ENCODE data around the gene EXD3.

Gene EXD3

GRCh38 chr9:137302449-137303150 lies 120.4 kb downstream of the EXD3 start:
- WGBS, 2 experiments (ENCODE audit: insufficient coverage in 2 of 2), result 5 to 8% methylated on average over 75 to 76 of the region's 78 CpGs
- no peak overlapping the region for H3K27ac ChIP-seq (ENCODE audit: low read depth, low read length, severe bottlenecking)
- no peaks in the 10 kb centered on the region for H3K36me3 ChIP-seq (ENCODE audit: control insufficient read depth, insufficient read depth, low read length)
- H3K4me1 ChIP-seq (ENCODE audit: control insufficient read depth, insufficient read depth, low read length, poor library complexity, severe bottlenecking), result peaks cover 50% of the 10 kb centered on the region
- H3K9me3 ChIP-seq (ENCODE audit: control insufficient read depth, low read length), result no peaks in the 10 kb centered on the region
- H3K4me3 ChIP-seq (ENCODE audit: extremely low read depth, insufficient read depth, low read length, poor library complexity, severe bottlenecking), result peak overlapping the region; percentile 30

- Histone ChIP-seq H3K9me3 (ENCODE audit: control insufficient read depth, low read length) (no peaks in the 10 kb centered on the region), H3K36me3 (ENCODE audit: control insufficient read depth, insufficient read depth, low read length) (no peaks in the 10 kb centered on the region), H3K4me1 (ENCODE audit: control insufficient read depth, insufficient read depth, low read length, poor library complexity, severe bottlenecking) (peaks cover 50% of the 10 kb centered on the region), H3K4me3 (ENCODE audit: extremely low read depth, insufficient read depth, low read length, poor library complexity, severe bottlenecking) (peak within 1 kb of the TSS; percentile 51), H3K27ac (ENCODE audit: low read depth, low read length, severe bottlenecking) (no peak within 1 kb of the TSS)
- 0% methylated on average over 30 to 47 of the region's 60 CpGs for WGBS, 2 experiments (ENCODE audit: insufficient coverage in 2 of 2)
These were observed 120.9 kb downstream of the EXD3 start, which contains the start of gene NRARP for GRCh38 chr9:137302118-137302448. TSS of gene NRARP (minus strand) at chr9:137302271. CDS start at chr9:137301928, 343 bp downstream.

- H3K36me3 ChIP-seq (ENCODE audit: control insufficient read depth, insufficient read depth, low read length), result no peaks in the 10 kb centered on the region
- no peaks in the 10 kb centered on the region for H3K9me3 ChIP-seq (ENCODE audit: control insufficient read depth, low read length)
- no peak overlapping the region for H3K27ac ChIP-seq (ENCODE audit: low read depth, low read length, severe bottlenecking)
- peaks cover 43% of the 10 kb centered on the region for H3K4me1 ChIP-seq (ENCODE audit: control insufficient read depth, insufficient read depth, low read length, poor library complexity, severe bottlenecking)
- H3K4me3 ChIP-seq (ENCODE audit: extremely low read depth, insufficient read depth, low read length, poor library complexity, severe bottlenecking), result peak overlapping the region; percentile 51
- 1% methylated on average over 115 of the region's 115 CpGs for WGBS, 2 experiments (ENCODE audit: insufficient coverage in 2 of 2)
These were observed 121.6 kb downstream of the EXD3 start for GRCh38 chr9:137301081-137301947.

GRCh38 chr9:137300567-137301080 lies 122.3 kb downstream of the EXD3 start:
- peak overlapping the region; percentile 51 for H3K4me3 ChIP-seq (ENCODE audit: extremely low read depth, insufficient read depth, low read length, poor library complexity, severe bottlenecking)
- H3K9me3 ChIP-seq (ENCODE audit: control insufficient read depth, low read length), result no peaks in the 10 kb centered on the region
- no peak overlapping the region for H3K27ac ChIP-seq (ENCODE audit: low read depth, low read length, severe bottlenecking)
- 0 to 2% methylated on average over 12 to 13 of the region's 25 CpGs for WGBS, 2 experiments (ENCODE audit: insufficient coverage in 2 of 2)
- H3K4me1 ChIP-seq (ENCODE audit: control insufficient read depth, insufficient read depth, low read length, poor library complexity, severe bottlenecking), result peaks cover 36% of the 10 kb centered on the region
- no peaks in the 10 kb centered on the region for H3K36me3 ChIP-seq (ENCODE audit: control insufficient read depth, insufficient read depth, low read length)

- Histone ChIP-seq H3K9me3 (ENCODE audit: control insufficient read depth, low read length) (no peaks in the 10 kb centered on the region), H3K36me3 (ENCODE audit: control insufficient read depth, insufficient read depth, low read length) (no peaks in the 10 kb centered on the region), H3K27ac (ENCODE audit: low read depth, low read length, severe bottlenecking) (no peak overlapping the region), H3K4me1 (ENCODE audit: control insufficient read depth, insufficient read depth, low read length, poor library complexity, severe bottlenecking) (peaks cover 30% of the 10 kb centered on the region), H3K4me3 (ENCODE audit: extremely low read depth, insufficient read depth, low read length, poor library complexity, severe bottlenecking) (peak overlapping the region; percentile 51)
- WGBS, 2 experiments (ENCODE audit: insufficient coverage in 2 of 2), result 15 to 17% methylated on average over 9 to 11 of the region's 16 CpGs
These were observed 123.0 kb downstream of the EXD3 start for GRCh38 chr9:137299938-137300337.

- no peaks in the 10 kb centered on the region for H3K9me3 ChIP-seq (ENCODE audit: control insufficient read depth, low read length)
- no peaks in the 10 kb centered on the region for H3K36me3 ChIP-seq (ENCODE audit: control insufficient read depth, insufficient read depth, low read length)
- peaks cover 27% of the 10 kb centered on the region for H3K4me1 ChIP-seq (ENCODE audit: control insufficient read depth, insufficient read depth, low read length, poor library complexity, severe bottlenecking)
- WGBS, 2 experiments (ENCODE audit: insufficient coverage in 2 of 2), result 16 to 19% methylated on average over 6 to 9 of the region's 10 CpGs
- H3K4me3 ChIP-seq (ENCODE audit: extremely low read depth, insufficient read depth, low read length, poor library complexity, severe bottlenecking), result no peak overlapping the region
- H3K27ac ChIP-seq (ENCODE audit: low read depth, low read length, severe bottlenecking), result no peak overlapping the region
These were observed 123.8 kb downstream of the EXD3 start for GRCh38 chr9:137299203-137299565.

- Histone ChIP-seq H3K27ac (ENCODE audit: low read depth, low read length, severe bottlenecking) (no peak overlapping the region), H3K9me3 (ENCODE audit: control insufficient read depth, low read length) (no peaks in the 10 kb centered on the region), H3K4me3 (ENCODE audit: extremely low read depth, insufficient read depth, low read length, poor library complexity, severe bottlenecking) (no peak overlapping the region), H3K36me3 (ENCODE audit: control insufficient read depth, insufficient read depth, low read length) (no peaks in the 10 kb centered on the region), H3K4me1 (ENCODE audit: control insufficient read depth, insufficient read depth, low read length, poor library complexity, severe bottlenecking) (peaks cover 27% of the 10 kb centered on the region)
- 40 to 43% methylated on average over 22 to 23 of the region's 24 CpGs for WGBS, 2 experiments (ENCODE audit: insufficient coverage in 2 of 2)
These were observed 124.4 kb downstream of the EXD3 start for GRCh38 chr9:137298401-137299202.

GRCh38 chr9:137297966-137298365 lies 125.0 kb downstream of the EXD3 start:
- H3K36me3 ChIP-seq (ENCODE audit: control insufficient read depth, insufficient read depth, low read length), result no peaks in the 10 kb centered on the region
- WGBS, 2 experiments (ENCODE audit: insufficient coverage in 2 of 2), result 30 to 60% methylated on average over 2 to 7 of the region's 7 CpGs
- no peak overlapping the region for H3K27ac ChIP-seq (ENCODE audit: low read depth, low read length, severe bottlenecking)
- H3K9me3 ChIP-seq (ENCODE audit: control insufficient read depth, low read length), result no peaks in the 10 kb centered on the region
- H3K4me3 ChIP-seq (ENCODE audit: extremely low read depth, insufficient read depth, low read length, poor library complexity, severe bottlenecking), result no peak overlapping the region
- H3K4me1 ChIP-seq (ENCODE audit: control insufficient read depth, insufficient read depth, low read length, poor library complexity, severe bottlenecking), result peaks cover 27% of the 10 kb centered on the region

- peaks cover 27% of the 10 kb centered on the region for H3K4me1 ChIP-seq (ENCODE audit: control insufficient read depth, insufficient read depth, low read length, poor library complexity, severe bottlenecking)
- H3K27ac ChIP-seq (ENCODE audit: low read depth, low read length, severe bottlenecking), result no peak overlapping the region
- H3K9me3 ChIP-seq (ENCODE audit: control insufficient read depth, low read length), result no peaks in the 10 kb centered on the region
- H3K4me3 ChIP-seq (ENCODE audit: extremely low read depth, insufficient read depth, low read length, poor library complexity, severe bottlenecking), result no peak overlapping the region
- 60 to 73% methylated on average over 16 to 19 of the region's 24 CpGs for WGBS, 2 experiments (ENCODE audit: insufficient coverage in 2 of 2)
- H3K36me3 ChIP-seq (ENCODE audit: control insufficient read depth, insufficient read depth, low read length), result no peaks in the 10 kb centered on the region
These were observed 126.0 kb downstream of the EXD3 start for GRCh38 chr9:137296670-137297664.

Measured in mesodermal cell (in vitro differentiated cells).